ENCODE data around the gene KAT6B. TPM values are rescaled to one million over a fixed set of nuclear protein-coding genes. Genes with fewer than 3 reads are reported as not detected.

KAT6B gene
- total RNA-seq, 4 donors from 2014 or later, result 50.0 to 75.8 (median 57.5) TPM

DNA sequence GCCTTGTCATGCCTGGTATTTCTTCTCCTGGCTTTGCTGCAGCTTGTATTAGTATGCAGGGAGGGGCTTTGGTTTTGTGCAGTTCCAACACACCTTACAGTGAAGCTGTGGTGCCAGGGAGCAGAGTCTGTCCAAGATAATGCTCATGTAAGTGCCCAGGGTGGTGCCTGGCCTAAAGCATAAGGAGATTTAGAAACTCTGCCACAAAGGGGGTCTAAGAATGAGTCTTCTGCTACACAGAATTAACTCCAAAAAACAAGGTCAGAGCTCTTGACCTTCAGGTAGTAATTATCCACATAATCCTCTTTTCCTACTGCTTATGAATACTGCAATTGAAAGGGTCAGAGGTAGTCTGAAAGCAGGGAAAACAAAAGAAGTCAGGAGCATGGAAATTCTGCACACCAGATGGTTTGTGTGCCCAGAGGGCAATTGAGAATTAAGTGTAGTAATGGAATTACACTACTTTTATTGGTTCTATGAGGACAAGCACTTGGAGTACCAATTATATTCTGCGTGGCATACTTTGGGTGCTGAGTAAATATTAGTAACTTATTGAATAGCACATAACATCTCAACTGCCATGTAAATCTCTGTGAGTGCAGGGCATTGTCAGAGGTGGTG, 121.5 kb downstream of the KAT6B start:
- 100% methylated on average over 1 of the region's 1 CpG for WGBS
- Histone ChIP-seq H3K36me3 (no peaks in the 10 kb centered on the region), H3K27ac (replicated peaks in 1 of 4) (no peak overlapping the region), H3K4me3 (no peak overlapping the region), H3K9me3 (no peaks in the 10 kb centered on the region), H3K4me1 (peaks cover 23 to 52% (median 41%) of the 10 kb centered on the region in 4 donors), H3K27me3 (no peaks in the 10 kb centered on the region)
- no peak for DNase-seq (ENCODE audit: extremely low spot score)
- TF ChIP-seq POLR2AphosphoS5 (IDR thresholded peaks at IDR 0.05), result no peak
- TF ChIP-seq POLR2A (IDR thresholded peaks at IDR 0.05; ENCODE audit: low read depth), result no peak
- TF ChIP-seq, protein P1, sequence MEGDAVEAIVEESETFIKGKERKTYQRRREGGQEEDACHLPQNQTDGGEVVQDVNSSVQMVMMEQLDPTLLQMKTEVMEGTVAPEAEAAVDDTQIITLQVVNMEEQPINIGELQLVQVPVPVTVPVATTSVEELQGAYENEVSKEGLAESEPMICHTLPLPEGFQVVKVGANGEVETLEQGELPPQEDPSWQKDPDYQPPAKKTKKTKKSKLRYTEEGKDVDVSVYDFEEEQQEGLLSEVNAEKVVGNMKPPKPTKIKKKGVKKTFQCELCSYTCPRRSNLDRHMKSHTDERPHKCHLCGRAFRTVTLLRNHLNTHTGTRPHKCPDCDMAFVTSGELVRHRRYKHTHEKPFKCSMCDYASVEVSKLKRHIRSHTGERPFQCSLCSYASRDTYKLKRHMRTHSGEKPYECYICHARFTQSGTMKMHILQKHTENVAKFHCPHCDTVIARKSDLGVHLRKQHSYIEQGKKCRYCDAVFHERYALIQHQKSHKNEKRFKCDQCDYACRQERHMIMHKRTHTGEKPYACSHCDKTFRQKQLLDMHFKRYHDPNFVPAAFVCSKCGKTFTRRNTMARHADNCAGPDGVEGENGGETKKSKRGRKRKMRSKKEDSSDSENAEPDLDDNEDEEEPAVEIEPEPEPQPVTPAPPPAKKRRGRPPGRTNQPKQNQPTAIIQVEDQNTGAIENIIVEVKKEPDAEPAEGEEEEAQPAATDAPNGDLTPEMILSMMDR (IDR thresholded peaks at IDR 0.05), result no peak
- TF ChIP-seq EP300 (IDR thresholded peaks at IDR 0.05), result no peak
- intact Hi-C loops (cut with DNase I), result no loop called here

DNA sequence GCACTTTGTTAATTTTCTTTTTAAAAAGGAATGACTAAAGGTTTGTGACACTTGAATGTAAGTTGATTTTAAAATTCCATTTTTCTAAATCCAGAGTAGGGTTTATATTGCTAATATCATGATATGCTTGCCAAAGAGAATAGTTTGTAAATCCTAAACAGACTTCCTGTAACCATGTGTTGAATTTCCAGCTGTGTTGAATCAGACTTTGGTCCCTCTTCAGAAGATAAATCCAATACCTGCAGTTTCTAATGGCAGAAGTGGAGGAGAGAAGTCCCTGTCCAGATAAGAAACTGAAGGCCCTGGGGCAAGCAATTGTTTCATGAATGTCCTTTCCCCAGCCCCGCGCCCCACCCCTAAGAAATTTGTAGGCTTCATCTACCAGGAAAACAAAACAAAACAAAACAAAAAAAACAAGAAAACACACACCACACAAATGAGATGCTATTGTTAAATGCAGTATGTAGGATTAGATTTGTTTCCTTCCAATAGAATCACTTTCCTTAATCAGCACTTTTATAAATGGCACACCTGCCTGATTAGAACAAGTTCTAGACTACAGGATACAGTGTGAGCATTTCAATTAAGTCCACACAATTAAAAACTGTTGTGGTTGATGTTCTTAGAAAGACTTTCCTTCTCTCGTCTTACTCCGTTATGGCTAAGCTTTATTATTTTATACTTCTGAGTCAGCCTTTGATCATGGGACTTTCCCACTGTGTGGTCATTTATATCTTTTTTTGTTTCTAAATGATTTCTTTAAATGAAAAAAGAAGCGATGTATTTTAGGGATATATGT, 122.8 kb downstream of the KAT6B start:
- TF ChIP-seq POLR2AphosphoS5 (IDR thresholded peaks at IDR 0.05) (no peak), EP300 (IDR thresholded peaks at IDR 0.05) (no peak), POLR2A (IDR thresholded peaks at IDR 0.05; ENCODE audit: low read depth) (no peak)
- TF ChIP-seq, protein P1 (IDR thresholded peaks at IDR 0.05), result no peak
- WGBS, result 53% methylated on average over 5 of the region's 5 CpGs
- DNase-seq (ENCODE audit: extremely low spot score), result no peak
- Histone ChIP-seq H3K27me3 (no peaks in the 10 kb centered on the region), H3K27ac (replicated peaks in 1 of 4) (no peak overlapping the region), H3K4me3 (no peak overlapping the region), H3K36me3 (no peaks in the 10 kb centered on the region), H3K4me1 (peaks cover 23 to 57% (median 49%) of the 10 kb centered on the region in 4 donors), H3K9me3 (no peaks in the 10 kb centered on the region)
- intact Hi-C loops (cut with DNase I), result no loop called here

DNA sequence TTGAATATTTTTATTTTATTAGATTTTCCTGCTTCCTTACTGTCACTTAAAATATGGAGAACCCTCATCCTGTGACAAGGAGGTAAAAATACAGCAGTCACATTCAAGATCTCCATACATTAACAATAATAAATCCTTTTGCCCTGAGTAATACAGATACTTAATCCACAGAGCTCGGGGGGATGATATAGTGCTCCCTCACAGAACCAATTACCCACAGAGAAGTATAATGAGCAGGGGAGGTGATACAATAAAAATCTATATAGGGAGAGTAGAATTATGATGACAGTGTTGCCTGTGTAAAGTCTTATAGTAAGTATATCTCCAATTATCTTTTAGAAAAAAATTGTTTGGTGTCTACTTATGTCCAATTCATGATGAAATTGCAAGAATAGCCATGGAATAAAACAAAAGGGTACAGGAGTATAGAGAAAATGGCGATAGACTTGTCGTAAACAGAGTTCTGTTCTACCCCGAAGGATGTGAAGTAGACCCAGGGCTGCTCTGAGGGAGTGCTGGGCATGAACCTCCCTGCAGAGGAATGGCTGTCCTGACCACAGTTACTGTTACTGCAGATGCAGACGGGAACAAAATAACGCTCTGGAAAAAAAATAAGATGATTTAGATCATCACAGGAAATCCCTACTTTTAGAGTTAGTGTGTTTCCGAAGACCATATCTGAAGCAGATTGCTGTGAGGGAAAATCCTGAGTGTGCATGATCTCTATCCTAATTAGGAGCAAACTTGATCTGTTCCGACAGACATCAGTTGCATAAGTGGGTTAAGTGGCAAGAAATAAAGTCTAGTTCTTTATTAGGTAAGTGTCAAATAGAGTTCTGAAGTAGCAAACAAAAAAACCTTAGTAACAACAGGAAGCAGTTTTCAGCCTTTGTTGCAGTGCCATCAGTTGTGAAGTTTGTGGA, 123.7 kb downstream of the KAT6B start:
- no peak for DNase-seq (ENCODE audit: extremely low spot score)
- H3K4me3 ChIP-seq, result no peak overlapping the region
- peaks cover 23 to 57% (median 49%) of the 10 kb centered on the region in 4 donors for H3K4me1 ChIP-seq
- intact Hi-C loops (cut with DNase I), result no loop called here
- H3K27ac ChIP-seq (replicated peaks in 1 of 4), result no peak overlapping the region
- H3K27me3 ChIP-seq, result no peaks in the 10 kb centered on the region
- WGBS, result 78% methylated on average over 8 of the region's 8 CpGs
- H3K36me3 ChIP-seq, result no peaks in the 10 kb centered on the region
- no peaks in the 10 kb centered on the region for H3K9me3 ChIP-seq
- TF ChIP-seq POLR2AphosphoS5 (IDR thresholded peaks at IDR 0.05) (no peak), POLR2A (IDR thresholded peaks at IDR 0.05; ENCODE audit: low read depth) (no peak), EP300 (IDR thresholded peaks at IDR 0.05) (no peak)
- TF ChIP-seq, protein P1 (IDR thresholded peaks at IDR 0.05), result no peak

DNA sequence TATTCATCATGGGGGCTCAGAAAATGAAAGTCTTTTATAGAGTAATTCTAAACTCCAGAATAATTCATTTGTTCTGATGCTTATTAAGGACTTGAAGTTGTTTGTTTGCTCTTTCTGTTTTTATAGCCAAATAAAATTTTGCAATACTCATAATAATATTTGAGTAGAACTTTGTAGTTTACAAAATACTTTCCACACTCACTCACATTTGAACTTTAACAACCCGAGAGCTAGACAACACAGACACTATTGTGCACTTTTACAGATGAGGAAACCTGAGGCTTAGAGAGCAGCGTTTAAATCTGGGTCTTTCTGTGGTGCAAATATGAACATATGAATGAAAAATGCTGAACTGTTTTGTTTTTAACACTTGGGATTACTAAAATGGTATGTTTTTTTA, 126.8 kb downstream of the KAT6B start:
- Histone ChIP-seq H3K4me1 (peaks cover 29 to 62% (median 56%) of the 10 kb centered on the region in 4 donors), H3K36me3 (no peaks in the 10 kb centered on the region), H3K9me3 (no peaks in the 10 kb centered on the region), H3K4me3 (no peak overlapping the region), H3K27me3 (no peaks in the 10 kb centered on the region), H3K27ac (replicated peaks in 1 of 4) (peak overlapping the region in 1 of 4 donors; percentile 6)
- no peak for DNase-seq (ENCODE audit: extremely low spot score)
- intact Hi-C loops (cut with DNase I), result no loop called here
- 76% methylated on average over 2 of the region's 2 CpGs for WGBS
- TF ChIP-seq EP300 (IDR thresholded peaks at IDR 0.05) (no peak), POLR2A (IDR thresholded peaks at IDR 0.05; ENCODE audit: low read depth) (no peak)
- TF ChIP-seq, protein P1 (IDR thresholded peaks at IDR 0.05), result no peak
